ENCODE results near the gene ARHGAP20. TPM values are rescaled to one million over a fixed set of nuclear protein-coding genes. Genes with fewer than 3 reads are reported as not detected.

The ARHGAP20 gene
- total RNA-seq, 1 experiment from 2014 or later, result not detected

- in situ Hi-C loops (cut with HindIII; ENCODE audit: low pct_unique_long_range_greater_than_20kb, low sequenced_read_pairs), result no loop called here
- no peak for DNase-seq (ENCODE audit: low read depth)
These were observed 141.0 kb downstream of the ARHGAP20 start for GRCh38 chr11:110571081-110571720.

GRCh38 chr11:110566577-110566976 lies 145.7 kb downstream of the ARHGAP20 start:
- no peak for DNase-seq (ENCODE audit: low read depth)
- in situ Hi-C loops (cut with HindIII; ENCODE audit: low pct_unique_long_range_greater_than_20kb, low sequenced_read_pairs), result no loop called here

GRCh38 chr11:110565357-110566336 lies 146.6 kb downstream of the ARHGAP20 start:
- in situ Hi-C loops (cut with HindIII; ENCODE audit: low pct_unique_long_range_greater_than_20kb, low sequenced_read_pairs), result no loop called here
- DNase-seq (ENCODE audit: low read depth), result no peak

- DNase-seq (ENCODE audit: low read depth), result no peak
- in situ Hi-C loops (cut with HindIII; ENCODE audit: low pct_unique_long_range_greater_than_20kb, low sequenced_read_pairs), result no loop called here
These were observed 147.4 kb downstream of the ARHGAP20 start for GRCh38 chr11:110564676-110565356.

GRCh38 chr11:110544779-110545178 lies 167.5 kb downstream of the ARHGAP20 start:
- DNase-seq (ENCODE audit: low read depth), result no peak

GRCh38 chr11:110538154-110538553 lies 174.1 kb downstream of the ARHGAP20 start:
- DNase-seq (ENCODE audit: low read depth), result no peak
- in situ Hi-C loops (cut with HindIII; ENCODE audit: low pct_unique_long_range_greater_than_20kb, low sequenced_read_pairs), result no loop called here

More at GRCh38 chr11:110544779-110545178, 167.5 kb downstream of the ARHGAP20 start:
- in situ Hi-C loops (cut with HindIII; ENCODE audit: low pct_unique_long_range_greater_than_20kb, low sequenced_read_pairs), result no loop called here

- in situ Hi-C loops (cut with HindIII; ENCODE audit: low pct_unique_long_range_greater_than_20kb, low sequenced_read_pairs), result no loop called here
- no peak for DNase-seq (ENCODE audit: low read depth)
These were observed 181.1 kb downstream of the ARHGAP20 start for GRCh38 chr11:110530900-110531741.

GRCh38 chr11:110529043-110529442 lies 183.2 kb downstream of the ARHGAP20 start:
- in situ Hi-C loops (cut with HindIII; ENCODE audit: low pct_unique_long_range_greater_than_20kb, low sequenced_read_pairs), result no loop called here

GRCh38 chr11:110527146-110527545 lies 185.1 kb downstream of the ARHGAP20 start:
- in situ Hi-C loops (cut with HindIII; ENCODE audit: low pct_unique_long_range_greater_than_20kb, low sequenced_read_pairs), result no loop called here
- DNase-seq (ENCODE audit: low read depth), result no peak

More at GRCh38 chr11:110529043-110529442, 183.2 kb downstream of the ARHGAP20 start:
- no peak for DNase-seq (ENCODE audit: low read depth)

All from Caki2 (cell line).